ENCODE data around the gene ROBO4.

The ROBO4 gene

DNA sequence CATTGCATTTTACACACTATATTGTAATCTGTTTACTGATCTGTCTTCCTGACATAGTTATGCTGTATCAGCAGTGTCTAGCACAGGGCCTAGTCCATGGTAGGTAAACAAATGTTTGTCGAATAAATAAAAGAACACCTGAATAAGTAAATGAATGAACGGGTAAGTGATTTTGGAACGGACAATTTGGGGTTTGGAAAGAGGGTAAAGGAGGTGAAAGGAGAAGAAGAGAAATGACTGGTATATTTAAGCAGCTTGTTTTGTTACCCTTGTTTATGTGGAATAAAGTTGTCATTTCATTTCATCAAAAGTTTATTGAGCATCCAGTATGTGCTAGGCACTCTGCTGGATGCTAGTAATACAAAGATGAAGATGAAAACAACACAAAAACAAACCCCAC, 21.3 kb upstream of the ROBO4 start, which contains the start of gene HEPN1:
HEPN1 (plus strand) TSS at position 301 of the 400 bp plus-strand sequence.
- DNase-seq, result no peak

DNA sequence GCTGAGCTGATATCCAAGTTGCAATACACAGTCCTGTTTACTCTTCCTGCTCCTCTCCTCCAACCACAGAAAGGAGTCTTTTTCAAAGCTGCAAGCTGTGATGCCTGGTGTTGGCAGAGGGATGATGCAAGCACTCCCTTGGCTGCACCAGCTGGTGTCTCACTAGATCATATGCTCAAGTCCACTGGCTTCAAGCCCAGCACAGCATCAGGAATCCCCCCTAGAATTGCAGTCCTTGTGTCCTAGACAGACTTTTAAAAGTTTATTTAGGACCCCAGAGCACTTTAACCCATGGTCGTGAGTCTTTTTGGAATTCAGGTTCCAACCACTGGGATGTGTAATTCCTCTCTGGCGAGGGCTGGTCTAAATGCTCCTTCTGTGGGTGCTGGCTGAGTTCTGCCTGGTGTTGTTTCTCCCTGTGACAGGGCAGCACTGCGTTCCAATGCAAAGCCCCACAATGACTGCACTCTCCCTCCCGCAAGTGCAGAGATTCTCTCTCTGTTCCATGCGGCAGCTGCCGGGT, 19.5 kb upstream of the ROBO4 start:
- peak; percentile 80 to 91 for DNase-seq

DNA sequence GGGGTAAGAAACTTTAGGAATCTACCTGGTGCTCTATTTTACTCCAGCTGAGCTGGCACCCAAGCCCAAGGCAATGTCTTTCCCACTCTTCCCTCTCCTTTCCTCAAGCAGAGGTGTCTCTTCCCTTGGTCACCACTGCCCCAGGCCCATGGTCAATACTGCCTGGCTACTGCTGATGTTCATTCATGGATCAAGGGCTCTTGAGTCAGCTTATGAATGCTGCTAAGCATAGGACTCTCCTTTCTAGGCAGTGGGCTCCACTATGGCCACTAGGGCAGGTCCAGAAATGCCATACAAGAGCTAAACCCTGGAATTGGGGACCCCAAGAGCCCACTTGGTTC, 18.7 kb upstream of the ROBO4 start:
- DNase-seq, result no peak

DNA sequence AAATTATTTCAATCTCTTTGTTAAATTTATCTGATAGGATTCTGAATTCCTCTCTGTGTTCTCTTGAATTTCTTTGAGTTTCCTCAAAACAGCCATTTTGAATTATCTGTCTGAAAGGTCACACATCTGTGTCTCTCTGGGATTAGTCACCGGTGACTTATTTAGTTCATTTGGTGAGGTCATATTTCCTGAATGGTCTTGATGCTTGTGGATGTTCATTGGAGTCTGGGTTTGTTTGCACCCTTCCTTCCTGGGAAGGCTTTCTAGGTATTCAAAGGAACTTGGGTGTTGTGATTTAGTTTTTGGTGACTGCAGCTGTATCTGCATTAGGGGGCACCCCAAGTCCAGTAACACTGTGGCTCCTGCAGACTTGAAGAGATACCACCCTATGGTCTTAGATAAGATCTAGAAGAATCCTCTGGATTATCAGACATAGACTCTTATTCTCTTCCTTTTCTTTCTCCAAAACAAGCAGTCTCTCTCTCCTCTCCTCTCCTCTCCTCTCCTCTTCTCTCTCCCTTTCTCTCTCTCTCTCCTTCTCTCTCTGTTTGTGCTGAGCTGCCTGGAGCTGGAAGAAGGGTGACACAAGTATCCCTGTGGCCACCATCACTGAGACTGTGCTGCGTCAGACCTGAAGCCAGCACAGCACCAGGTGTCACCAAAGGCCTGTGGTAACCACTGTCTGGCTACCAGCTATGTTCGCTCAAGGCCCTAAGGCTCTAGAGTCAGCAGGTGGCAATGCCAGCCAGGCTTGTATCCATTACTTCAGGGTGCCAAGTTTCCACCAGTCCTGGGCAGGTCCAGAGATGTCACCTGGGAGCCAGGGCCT, 18.1 kb upstream of the ROBO4 start:
- DNase-seq, result no peak

DNA sequence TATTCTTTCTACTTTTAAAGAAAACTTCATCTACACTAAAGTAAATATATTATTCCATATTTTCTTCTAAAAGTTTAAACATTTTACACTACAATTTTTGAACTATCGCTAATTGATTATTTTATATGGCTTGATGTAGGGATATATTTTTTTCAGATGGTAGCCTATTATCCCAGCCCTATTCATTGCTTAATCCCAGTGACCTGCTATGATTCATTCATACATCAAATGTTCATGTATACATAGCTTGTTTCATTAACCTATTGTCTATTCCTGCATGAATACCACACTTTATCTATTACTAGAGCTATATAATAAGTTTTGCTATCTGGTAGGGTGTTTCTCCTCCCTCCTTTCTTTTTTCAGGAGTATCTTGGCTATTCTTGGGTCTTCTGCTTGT, 5.0 kb upstream of the ROBO4 start:
- DNase-seq, result no peak

DNA sequence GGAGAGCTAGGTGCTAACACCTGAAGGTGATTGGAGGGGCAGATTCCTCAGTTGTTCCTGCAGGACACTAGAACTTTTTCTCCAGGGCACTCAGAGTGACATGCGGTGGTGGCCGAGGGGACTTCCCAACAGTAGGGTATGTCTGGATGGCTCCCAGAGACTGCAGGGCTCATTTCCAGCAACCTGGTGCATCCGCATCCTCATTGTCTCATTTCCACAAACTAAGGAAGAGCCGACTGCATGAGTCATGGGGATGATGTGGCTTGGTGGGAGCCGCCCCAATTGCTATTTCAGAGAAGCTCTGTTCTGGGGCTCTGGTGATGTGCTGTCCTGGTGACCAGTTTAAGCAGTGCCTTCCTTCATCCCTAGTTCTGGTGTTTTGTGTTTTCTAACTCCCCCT, 2.8 kb upstream of the ROBO4 start:
- no peak for DNase-seq

DNA sequence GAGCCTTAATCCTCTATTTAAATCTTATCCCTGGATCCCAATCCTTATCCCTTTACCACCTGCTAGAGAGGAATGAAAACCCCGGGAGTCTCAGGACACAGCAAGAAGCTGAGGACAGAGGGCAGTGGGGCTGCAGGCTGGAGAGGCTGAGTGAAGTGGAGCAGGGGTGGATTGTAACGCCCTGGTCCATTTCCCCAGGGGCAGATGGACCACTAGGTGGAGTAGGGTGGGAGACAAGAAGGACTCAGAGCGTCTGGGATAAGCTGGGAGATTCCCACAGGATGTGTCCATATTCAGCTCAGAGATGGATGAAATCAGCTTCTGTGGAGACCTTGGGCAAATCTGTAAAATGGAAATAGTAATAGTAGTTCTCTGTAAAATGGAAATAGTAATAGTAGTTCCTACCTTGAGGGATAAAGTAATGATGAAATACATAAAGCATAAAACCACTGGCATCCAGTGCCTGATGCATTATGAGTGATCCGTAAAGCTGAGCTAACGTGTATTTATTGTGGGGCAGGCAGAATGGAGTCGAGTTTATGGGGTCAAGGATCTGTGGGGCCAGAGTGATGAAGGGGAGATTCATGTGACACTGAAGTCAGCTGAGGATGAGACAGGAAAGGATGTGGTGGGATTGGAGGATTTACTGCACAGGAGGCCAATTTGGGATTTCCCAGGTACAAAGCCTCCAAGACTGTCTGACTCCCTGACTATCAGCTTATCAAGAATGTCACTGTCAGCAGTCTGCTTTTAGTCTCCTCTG, 1.9 kb upstream of the ROBO4 start:
- DNase-seq, result no peak

DNA sequence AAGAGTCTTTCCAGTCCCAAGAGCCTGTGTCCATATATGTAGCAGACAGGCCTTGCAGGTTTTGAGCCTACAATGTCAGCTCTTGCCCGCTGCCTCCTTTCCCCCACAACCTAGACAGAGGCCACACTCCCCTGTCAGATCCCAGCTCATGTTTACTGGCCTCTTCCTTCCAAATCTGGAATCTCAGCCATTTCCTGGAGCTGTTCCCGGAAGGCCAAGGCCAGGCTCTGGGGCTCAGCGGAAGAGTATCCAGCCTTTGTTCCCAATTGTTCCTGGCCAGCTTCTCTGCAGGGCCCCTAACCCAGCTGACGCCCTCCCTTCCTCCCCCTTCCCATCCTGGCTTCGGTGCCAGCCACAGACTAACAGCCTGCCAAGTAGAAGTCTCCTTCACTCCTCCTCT, 1.0 kb upstream of the ROBO4 start:
- peak; percentile 52 to 60 for DNase-seq

DNA sequence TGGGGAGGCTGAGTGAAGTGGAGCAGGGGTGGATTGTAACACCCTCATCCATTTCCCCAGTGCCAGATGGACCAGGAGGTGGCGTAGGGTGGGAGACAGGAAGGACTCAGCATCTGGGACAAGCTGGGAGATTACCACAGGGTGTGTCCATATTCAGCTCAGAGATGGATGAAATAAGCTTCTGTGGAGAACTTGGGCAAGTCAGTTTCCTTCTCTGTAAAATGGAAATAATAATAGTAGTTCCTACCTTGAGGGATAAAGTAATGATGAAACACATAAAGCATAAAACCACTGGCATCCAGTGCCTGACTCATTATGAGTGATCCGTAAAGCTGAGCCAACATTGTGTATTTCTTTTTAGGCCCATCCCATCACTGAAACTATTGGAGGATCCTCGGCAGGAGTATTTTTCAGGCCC, 607 bp upstream of the ROBO4 start:
- DNase-seq, result no peak

DNA sequence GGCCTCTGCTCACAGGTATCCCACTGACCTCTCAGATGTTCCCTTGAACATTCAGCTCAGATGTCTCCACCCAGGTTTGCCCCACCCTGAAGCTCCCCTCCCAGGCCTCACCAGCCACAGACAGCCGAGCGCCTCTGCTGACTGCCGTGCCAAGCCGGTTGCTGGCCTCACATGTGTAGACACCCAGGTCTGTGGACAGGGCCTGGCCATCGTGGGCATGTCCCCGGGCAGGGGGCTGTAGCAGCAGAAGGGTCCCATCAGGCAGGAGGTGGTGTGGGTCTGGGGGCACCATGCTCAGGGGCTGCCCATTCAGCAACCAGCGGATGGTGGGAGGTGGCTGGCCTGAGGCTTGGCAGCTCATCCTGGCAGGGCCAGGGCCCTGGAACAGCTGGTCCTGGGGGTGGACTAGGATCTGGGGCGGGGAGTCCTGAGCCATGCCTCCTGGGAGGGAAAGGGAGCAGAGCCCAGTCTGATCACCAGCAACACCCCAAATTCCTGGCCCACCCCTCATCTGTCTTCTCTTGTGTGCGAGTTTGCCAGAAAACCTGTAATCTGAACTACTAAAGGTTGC, 759 bp downstream of the ROBO4 start:
- DNase-seq, result no peak

DNA sequence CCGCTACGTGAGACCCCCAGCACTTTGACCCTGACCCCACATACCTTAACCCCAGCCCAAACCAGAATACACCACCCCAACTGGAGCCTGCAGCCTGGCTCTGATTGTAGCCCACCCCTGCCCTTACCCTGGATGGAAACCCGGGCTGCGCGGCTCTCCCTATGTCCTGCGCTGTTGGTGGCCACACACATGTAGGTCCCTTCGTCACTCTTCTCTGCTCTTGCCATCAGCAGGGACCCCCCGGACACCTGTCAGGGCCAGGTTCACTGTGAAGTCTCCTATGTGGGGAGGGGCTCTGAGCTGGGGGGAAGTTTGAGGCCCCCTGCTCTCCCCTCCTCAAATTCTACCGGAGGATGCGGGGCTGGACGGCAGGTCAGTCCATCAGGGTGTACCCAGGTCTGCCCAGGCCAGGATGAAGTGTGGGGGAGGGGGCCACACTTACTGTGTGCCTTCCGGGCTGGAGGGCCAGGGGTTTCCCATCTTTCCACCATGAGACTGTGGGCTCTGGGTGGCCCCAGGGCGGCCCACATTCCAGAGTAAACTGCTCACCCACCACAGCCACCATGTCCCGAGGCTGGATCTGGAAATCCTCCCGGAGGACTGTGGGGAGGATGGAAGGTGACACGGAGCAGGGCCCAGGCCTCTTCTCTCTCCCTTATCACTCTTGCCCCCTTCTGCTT, 1.5 kb downstream of the ROBO4 start:
- no peak for DNase-seq

DNA sequence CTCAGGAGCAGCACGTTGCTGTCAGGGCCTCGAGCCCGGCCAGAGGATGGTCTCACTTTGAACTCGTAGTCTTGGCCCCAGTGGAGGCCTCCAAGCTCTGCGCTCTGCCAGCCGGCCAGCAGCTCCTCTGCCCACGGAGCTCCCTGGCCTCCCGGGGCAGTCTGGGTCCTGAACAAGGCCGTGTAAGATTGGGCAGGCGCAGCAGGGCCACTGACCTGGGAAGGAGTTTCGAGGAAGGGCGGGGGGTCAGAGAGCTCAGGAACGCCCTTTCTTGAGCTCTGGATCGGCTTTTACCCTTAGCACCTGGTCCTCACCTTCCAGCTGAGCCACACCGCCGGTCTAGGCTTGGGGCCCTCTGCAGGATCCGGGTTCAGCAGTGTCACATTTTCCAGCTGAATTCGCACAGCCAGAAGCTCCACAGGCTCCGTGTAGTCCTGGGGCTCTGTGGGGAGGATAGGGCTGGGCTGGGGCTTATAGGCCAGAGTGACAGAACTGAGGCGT, 2.1 kb downstream of the ROBO4 start:
- no peak for DNase-seq

DNA sequence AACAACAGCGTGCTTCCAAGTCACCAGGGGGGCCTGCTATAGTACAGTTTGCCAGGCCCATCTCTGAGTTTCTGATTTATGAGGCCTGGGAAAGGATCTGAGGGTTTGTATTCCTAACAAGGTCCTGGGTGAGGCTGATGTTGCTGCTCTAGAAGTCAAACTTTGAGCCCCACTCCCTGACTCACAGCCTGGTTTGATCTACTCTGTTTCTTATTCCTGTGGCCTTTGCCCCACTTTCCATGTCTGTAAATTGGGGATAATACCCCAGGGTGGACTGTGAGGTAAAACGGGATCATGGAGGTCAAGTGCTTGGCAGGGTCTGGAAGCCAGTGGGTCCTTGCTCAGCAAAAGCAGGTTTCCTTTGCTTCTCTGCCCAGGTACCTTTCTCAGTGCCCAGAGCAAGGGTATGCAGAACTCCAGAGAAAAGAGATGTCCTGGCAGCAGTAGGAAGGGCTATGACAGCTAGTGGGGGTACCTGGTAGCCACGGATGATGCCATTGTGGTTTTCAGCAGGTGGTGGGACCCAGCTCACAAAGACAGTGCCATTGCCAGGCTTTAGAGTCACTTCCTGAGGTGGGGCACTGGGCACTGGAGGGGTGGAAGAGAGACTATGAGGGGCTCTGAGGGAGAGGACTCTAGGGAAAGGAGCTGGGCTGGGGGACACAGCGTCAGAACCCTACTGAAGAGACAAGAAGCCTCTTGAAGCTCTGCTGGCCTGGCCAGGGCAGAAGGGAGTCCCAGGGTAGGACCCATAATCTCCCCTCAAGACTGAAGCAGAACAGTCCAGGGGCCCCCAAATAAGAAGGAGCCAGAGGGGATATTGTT, 2.8 kb downstream of the ROBO4 start:
- DNase-seq, result no peak

DNA sequence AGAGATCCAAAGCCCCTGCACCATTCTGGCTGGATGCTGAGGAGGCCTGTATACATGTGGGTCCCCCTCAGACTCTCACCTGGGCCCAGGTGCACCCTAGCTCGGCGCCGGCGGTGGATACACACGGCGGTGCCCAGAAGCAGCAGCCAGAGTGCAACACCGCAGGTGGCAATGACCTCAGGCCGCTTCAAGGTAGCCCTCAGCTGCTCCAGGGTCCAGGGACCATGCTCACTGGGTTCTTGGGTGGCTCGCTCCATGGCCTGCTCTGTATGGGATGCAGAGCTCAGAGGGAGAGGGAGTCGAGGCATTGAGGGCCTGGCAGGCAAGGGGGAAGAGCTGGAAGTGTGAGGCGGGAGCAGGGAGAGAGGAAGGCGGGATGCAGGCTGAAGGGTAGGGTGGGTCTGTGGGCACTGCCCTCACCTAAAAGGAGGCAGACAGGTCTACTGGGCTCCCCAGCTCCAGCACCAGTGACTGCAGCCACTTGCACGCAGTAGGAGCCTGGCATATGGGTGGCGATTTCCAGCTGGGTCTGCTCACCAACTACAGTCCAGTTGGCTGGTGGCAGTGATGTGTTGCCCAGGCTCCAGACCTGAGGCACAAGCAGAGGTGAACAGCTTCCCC, 3.8 kb downstream of the ROBO4 start:
- DNase-seq, result no peak

DNA sequence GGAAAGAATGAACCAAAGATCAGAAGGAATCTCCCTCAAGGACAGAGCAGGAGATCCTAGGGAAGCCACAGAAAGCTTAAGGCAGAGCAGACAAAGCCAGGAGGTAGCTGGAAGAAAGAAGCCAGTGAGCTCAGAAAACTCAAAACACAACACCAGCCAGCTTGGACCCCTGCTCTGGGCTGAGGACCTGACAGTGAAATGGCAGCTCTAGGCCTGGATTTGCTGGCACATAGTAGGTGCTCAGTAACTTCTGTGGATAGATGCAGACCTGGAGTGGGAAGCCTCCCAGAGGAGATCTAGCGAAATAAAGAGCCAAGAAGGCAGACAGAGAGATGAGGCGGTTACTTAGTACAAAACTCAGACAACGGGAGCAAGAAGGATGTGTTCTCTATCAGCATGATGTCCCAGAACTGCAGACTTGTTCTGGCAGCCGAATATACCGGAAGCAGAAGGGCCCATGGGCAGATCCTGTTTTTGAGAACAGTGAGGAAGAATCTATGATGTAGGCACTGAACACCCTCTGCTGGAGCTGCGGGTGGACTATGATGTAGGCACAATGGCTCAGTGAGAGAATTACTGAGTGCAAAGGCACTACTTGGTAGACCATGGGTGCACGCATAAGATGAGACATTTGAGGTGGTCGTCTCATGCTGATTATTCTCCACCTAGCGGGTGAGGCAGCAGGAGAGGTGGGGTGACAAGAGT, 4.8 kb downstream of the ROBO4 start:
- no peak for DNase-seq

DNA sequence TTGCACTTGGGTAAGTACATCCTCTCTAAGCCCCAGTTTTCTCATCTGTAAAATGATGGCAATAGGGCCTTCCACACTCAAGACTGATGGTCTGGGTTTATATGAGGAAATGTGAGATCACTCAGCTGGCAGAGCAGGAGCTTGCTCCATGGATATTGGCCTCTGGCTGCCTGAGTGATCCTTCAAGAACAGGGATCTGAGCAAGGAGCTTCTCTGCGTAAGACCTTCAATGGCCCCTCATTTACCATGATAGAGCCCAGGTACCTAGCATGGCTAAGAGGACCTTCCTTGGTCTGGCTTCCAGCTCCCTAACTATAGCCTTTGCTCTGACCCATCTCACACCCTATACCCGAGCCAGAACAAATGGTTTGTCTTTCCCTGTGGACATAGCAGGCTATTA, 5.5 kb downstream of the ROBO4 start:
- no peak for DNase-seq

DNA sequence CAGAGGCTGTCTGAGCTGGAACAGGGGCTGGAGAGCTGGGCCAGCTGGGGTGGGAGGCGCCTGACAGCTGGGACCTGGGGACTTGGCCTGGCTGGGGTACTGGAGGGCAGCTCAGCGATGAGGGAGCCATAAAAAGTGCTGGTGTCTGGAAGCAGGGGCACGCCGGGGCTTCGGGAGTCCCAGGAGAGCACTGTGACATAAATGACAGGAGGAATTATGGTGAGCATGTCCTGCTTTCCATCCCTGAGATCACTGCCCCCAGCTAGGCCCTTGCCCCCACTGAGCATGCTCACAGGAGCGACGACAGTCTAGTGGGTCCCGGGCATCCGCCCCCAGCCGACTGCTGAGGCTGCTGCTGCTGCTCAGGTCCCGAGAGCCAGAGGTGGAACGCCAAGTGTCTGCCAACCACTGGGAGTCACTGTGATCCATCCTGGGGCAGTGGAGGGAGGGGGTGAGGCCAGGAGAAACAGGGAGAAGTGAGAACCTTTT, 6.2 kb downstream of the ROBO4 start:
- no peak for DNase-seq

DNA sequence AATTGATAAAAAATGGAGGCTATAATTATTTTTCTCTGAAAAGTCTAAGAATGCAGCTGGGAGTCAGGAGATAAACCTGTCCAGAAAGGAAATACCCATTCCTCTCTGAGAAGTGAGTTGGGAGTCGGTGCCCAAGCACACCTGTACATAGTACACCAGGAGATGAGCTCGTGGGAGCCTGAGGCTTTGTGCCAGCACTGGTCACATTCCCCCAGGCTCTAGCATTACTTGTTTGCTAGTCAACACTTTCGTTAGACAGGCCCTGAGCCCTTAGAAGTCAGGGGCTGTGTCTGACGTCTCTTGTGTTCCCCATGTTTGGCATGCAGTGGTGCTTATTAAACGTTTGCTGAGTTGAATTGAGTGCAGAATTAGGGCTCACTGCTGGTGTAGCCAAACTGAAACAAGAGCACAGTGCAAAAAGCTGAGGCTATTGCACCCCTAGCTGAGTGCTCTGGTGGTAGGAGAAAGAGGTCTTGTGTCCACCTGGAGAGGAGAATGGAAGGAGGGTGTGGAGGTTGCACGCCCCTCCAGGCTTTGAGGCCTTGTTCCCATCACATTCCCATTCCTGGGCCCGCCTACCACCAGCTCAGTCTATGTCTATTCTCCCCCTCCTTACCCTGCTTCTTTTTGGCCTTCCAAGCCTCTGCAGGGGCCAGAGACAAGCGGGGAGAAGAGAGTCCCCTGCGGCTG, 6.8 kb downstream of the ROBO4 start:
- no peak for DNase-seq

DNA sequence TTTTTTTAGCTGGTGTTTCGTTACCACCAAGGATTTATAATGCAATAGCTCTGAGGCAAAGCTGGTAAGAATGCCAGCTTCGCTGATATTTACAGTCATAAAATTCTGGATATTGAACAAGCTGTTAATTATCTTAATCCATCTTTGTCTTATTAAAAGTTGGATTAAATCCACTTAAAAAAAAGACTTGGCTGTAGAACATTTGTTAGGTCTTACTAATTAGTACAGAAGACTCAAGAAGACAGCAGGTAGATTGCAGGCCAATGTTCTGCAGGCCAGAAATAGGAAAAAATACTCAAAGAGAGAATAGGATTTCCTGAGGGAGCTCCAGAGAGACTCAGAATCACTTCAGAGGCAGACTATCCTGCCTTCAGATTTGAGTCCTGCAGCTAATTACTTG, 7.5 kb downstream of the ROBO4 start:
- no peak for DNase-seq

Data from hippocampal formation (tissue), 2 donors.